GM13977 (cell line): ENCODE data around the gene LRRC46.

Source experiments
- DNase-seq: peaks from one replicate; pipeline ENCODE4 v3.0.0; 2012; ENCODE audit warnings: low spot score
- CTCF ChIP-seq: IDR thresholded peaks from 2 replicates; pipeline ENCODE4 v1.5.1; 2012; ENCODE audit warnings: mild to moderate bottlenecking, control low read depth; ENCODE audit not compliant: insufficient read depth; ENCODE audit errors: extremely low read depth, missing control alignments
- in situ Hi-C: fragments of 300-500 bp; cut with MboI; formaldehyde crosslinking; loops from one replicate; pipeline ENCODE4 v1.12.0; 2022; ENCODE audit warnings: low sequenced_read_pairs, low pct_unique_long_range_greater_than_20kb, mixed read lengths, inconsistent platforms; ENCODE audit not compliant: unreplicated experiment

The LRRC46 gene

GRCh38 chr17:47831003-47831933, at the start of gene LRRC46, which contains the start of gene MRPL10:
LRRC46 (plus strand) TSS chr17:47831670; CDS start chr17:47831990, 320 bp downstream.
MRPL10 (minus strand) TSS chr17:47831541; CDS start chr17:47831511, 30 bp downstream.
- in situ Hi-C loops: no loop called here
- peak; percentile 30 for TF ChIP-seq CTCF
- DNase-seq: peak; percentile 97

GRCh38 chr17:47785538-47786123, 45.8 kb upstream of the LRRC46 start:
- DNase-seq: no peak
- in situ Hi-C loops: no loop called here
- no peak for TF ChIP-seq CTCF

- in situ Hi-C loops: no loop called here
- DNase-seq: peak; percentile 77
- peak; percentile 65 for TF ChIP-seq CTCF
These were observed 41.6 kb upstream of the LRRC46 start for GRCh38 chr17:47789611-47790561.

GRCh38 chr17:47791025-47791424, 40.4 kb upstream of the LRRC46 start:
- no peak for TF ChIP-seq CTCF
- no peak for DNase-seq
- in situ Hi-C loops: no loop called here

- in situ Hi-C loops: no loop called here
- DNase-seq: no peak
- no peak for TF ChIP-seq CTCF
These were observed 39.0 kb upstream of the LRRC46 start for GRCh38 chr17:47792457-47792856.

- no peak for DNase-seq
- in situ Hi-C loops: no loop called here
- TF ChIP-seq CTCF: no peak
These were observed 38.5 kb upstream of the LRRC46 start for GRCh38 chr17:47792979-47793378.
